MCF 10A (cell line): ENCODE data around the gene CEACAM6. TPM values are rescaled to one million over a fixed set of nuclear protein-coding genes. Genes with fewer than 3 reads are reported as not detected.

Experiments used
- BruUV-seq: library from RNA; stranded (reverse); fragments of 400-500 nt; replicated peaks from 2 replicates; lab custom pipeline; 2021; lab: Mats Ljungman, UMichigan
- CTCF ChIA-PET: fragments of 300-600 bp; sonication (Branson Sonifier 250); formaldehyde crosslinking; extraction: SDS; loops from one replicate; lab custom pipeline; 2021; ENCODE audit warnings: antibody characterized with exemption, inconsistent platforms; lab: Yijun Ruan, JAX
- POLR2A ChIA-PET: fragments of 300-600, 350-650 bp; sonication (Branson Sonifier 250); formaldehyde crosslinking; extraction: SDS; loops from one replicate; lab custom pipeline; 2020; ENCODE audit warnings: antibody characterized with exemption, inconsistent platforms; lab: Yijun Ruan, JAX
- DNase-seq: peaks from one replicate; pipeline ENCODE4 v3.0.0-alpha.2; 2018; ENCODE audit not compliant: unreplicated experiment
- H3K27ac Mint-ChIP-seq: one replicate; pipeline ENCODE4 v1.8.0; 2022; ENCODE audit warnings: mild to moderate bottlenecking, low read depth, mixed read lengths; ENCODE audit not compliant: unreplicated experiment
- H3K27me3 Mint-ChIP-seq: one replicate; pipeline ENCODE4 v1.8.0; 2022; ENCODE audit warnings: mixed read lengths; ENCODE audit not compliant: insufficient read depth, unreplicated experiment
- H3K36me3 Mint-ChIP-seq: one replicate; pipeline ENCODE4 v1.8.0; 2022; ENCODE audit warnings: mild to moderate bottlenecking, moderate library complexity, mixed read lengths; ENCODE audit not compliant: insufficient read depth, unreplicated experiment
- H3K4me1 Mint-ChIP-seq: one replicate; pipeline ENCODE4 v1.8.0; 2022; ENCODE audit warnings: mixed read lengths; ENCODE audit not compliant: insufficient read depth, unreplicated experiment
- H3K4me3 Mint-ChIP-seq: one replicate; pipeline ENCODE4 v1.8.0; 2022; ENCODE audit warnings: mild to moderate bottlenecking, moderate library complexity, mixed read lengths; ENCODE audit not compliant: unreplicated experiment
- H3K9me3 Mint-ChIP-seq: one replicate; pipeline ENCODE4 v1.8.0; 2022; ENCODE audit warnings: mixed read lengths; ENCODE audit not compliant: unreplicated experiment
- intact Hi-C: fragments of 100-400 bp; cut with micrococcal nuclease; formaldehyde crosslinking; loops from 2 replicates; pipeline ENCODE4 v1.14.1; 2022
- total RNA-seq: library from RNA; stranded (reverse); gene quantifications from 2 replicates; pipeline ENCODE4 v1.2.3, GENCODE V29; 2022
- TF ChIP-seq, protein P1 (sequence below): fragments of 200-600 bp; IDR thresholded peaks from one replicate; pipeline ENCODE4 v1.8.0; 2022; ENCODE audit warnings: antibody characterized with exemption, mild to moderate bottlenecking; ENCODE audit not compliant: unreplicated experiment

Gene CEACAM6
- total RNA-seq, 1 experiment from 2014 or later, result not detected

DNA sequence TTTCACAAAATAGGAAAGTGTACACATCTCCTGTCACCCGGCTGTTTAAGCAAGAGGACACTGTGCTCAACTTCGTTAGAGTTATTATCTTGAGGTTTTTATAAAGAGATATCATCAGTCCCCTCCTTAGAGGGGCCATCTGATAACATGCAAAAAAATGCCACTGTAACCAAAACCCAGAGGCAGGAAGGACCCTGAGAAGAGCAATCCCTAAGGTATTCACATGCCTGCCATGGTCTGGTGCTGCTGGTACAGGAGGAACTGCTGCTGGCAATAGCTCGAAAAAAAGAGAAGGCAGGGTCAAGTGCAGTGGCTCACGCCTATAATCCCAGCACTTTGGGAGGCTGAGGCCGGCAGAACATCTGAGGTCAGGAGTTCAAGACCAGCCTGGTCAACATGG is 28.3 kb downstream of the CEACAM6 start:
- no peaks in the 10 kb centered on the region for H3K36me3 Mint-ChIP-seq
- no peak overlapping the region for H3K4me3 Mint-ChIP-seq
- CTCF ChIA-PET, result interaction anchor here (0.5 to 4.1 kb wide), 9 partner anchors 9 to 186 kb away, joined by 3 to 35 read pairs (median 7); partner anchors contain the start of gene CEACAM3
- no peak for DNase-seq
- POLR2A ChIA-PET, result no interaction called here
- peaks cover 81% of the 10 kb centered on the region for H3K27me3 Mint-ChIP-seq
- H3K9me3 Mint-ChIP-seq, result no peaks in the 10 kb centered on the region
- intact Hi-C loops, result loop anchor here (2.0 kb wide), 1 partner anchor 77 kb away; no protein-coding TSS in a partner anchor
- TF ChIP-seq, protein P1, sequence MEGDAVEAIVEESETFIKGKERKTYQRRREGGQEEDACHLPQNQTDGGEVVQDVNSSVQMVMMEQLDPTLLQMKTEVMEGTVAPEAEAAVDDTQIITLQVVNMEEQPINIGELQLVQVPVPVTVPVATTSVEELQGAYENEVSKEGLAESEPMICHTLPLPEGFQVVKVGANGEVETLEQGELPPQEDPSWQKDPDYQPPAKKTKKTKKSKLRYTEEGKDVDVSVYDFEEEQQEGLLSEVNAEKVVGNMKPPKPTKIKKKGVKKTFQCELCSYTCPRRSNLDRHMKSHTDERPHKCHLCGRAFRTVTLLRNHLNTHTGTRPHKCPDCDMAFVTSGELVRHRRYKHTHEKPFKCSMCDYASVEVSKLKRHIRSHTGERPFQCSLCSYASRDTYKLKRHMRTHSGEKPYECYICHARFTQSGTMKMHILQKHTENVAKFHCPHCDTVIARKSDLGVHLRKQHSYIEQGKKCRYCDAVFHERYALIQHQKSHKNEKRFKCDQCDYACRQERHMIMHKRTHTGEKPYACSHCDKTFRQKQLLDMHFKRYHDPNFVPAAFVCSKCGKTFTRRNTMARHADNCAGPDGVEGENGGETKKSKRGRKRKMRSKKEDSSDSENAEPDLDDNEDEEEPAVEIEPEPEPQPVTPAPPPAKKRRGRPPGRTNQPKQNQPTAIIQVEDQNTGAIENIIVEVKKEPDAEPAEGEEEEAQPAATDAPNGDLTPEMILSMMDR, result no peak
- no TSS peak for BruUV-seq
- peaks cover 5% of the 10 kb centered on the region for H3K4me1 Mint-ChIP-seq
- no peak overlapping the region for H3K27ac Mint-ChIP-seq

DNA sequence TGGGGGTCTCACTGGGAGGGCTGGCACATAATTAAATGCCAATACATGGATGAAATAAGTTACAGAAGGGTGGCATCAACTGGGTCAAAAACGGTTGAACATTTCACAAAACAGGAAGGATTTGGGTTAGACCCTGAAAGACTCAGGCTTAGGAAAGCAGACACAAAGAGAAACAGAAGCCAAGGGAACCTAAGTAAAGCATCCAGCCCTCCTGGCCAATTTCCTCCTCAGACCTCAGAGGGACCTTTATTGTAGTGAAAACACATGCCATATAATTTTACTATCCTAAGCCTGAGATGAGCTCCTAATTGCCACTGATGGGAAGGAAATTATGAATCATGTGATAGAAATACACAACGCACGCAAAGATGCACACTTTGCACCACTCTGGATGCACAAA is 29.0 kb downstream of the CEACAM6 start:
- CTCF ChIA-PET, result interaction anchor here (0.7 to 4.1 kb wide), 16 partner anchors 8 to 196 kb away, joined by 3 to 35 read pairs (median 5); partner anchors contain the start of gene CEACAM3

DNA sequence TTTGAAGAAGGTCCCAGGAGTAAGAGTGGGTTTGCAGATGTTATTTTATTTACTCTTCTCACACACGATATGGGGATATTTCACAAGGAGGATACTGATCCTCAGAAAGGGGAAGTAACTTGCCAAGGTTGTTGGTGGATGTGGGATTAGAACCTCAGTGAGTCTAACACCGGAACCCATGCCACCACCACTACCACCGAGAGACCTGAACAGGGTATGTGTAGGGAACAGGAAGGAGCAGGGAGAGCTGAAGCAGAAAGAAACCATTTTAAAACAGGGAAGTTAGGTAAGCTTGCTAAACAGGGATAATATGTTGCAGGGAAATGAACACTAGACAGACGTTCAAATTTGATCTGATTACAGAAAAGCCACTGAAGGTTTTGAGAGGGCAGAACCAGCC is 29.4 kb downstream of the CEACAM6 start:
- TF ChIP-seq, protein P1, result no peak
- CTCF ChIA-PET, result interaction anchor here (0.5 to 4.1 kb wide), 21 partner anchors 8 to 668 kb away, joined by 3 to 35 read pairs (median 5); partner anchors contain the start of genes CEACAM3 and CEACAM6
- peaks cover 87% of the 10 kb centered on the region for H3K27me3 Mint-ChIP-seq
- no peaks in the 10 kb centered on the region for H3K36me3 Mint-ChIP-seq
- H3K4me3 Mint-ChIP-seq, result no peak overlapping the region
- no peak overlapping the region for H3K27ac Mint-ChIP-seq
- POLR2A ChIA-PET, result no interaction called here
- BruUV-seq, result no TSS peak
- intact Hi-C loops, result loop anchor here (1.0 to 5.0 kb wide), 3 partner anchors 31 to 142 kb away; no protein-coding TSS in a partner anchor
- peaks cover 5% of the 10 kb centered on the region for H3K4me1 Mint-ChIP-seq
- H3K9me3 Mint-ChIP-seq, result no peaks in the 10 kb centered on the region
- DNase-seq, result no peak

More for the DNA sequence above, 29.0 kb downstream of the CEACAM6 start:
- no TSS peak for BruUV-seq
- Mint-ChIP-seq H3K4me1 (peaks cover 5% of the 10 kb centered on the region), H3K27ac (no peak overlapping the region), H3K27me3 (peaks cover 87% of the 10 kb centered on the region), H3K4me3 (no peak overlapping the region), H3K9me3 (no peaks in the 10 kb centered on the region), H3K36me3 (no peaks in the 10 kb centered on the region)
- TF ChIP-seq, protein P1, result no peak
- no peak for DNase-seq
- POLR2A ChIA-PET, result no interaction called here
- intact Hi-C loops, result loop anchor here (2.0 kb wide), 1 partner anchor 78 kb away; no protein-coding TSS in a partner anchor

DNA sequence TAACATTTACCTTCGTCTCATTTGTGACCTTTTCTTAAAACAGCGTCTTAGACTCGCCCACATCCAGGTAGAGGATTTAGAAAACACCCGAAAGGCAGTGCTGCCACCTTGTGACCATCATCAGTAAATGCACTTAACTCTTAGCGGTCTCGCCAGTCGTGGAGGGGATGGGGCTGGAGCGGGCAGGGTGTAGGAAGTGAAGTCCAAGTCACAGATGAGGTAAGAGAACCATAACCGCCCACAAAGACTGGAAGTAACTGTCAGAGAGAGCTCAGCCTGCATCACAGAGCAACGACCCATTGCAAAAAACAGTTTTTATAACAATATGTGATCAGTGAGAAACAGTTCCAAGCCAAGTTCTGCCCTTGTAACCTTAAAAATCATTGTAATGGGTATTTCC is 30.3 kb downstream of the CEACAM6 start:
- Mint-ChIP-seq H3K27ac (no peak overlapping the region), H3K27me3 (peaks cover 87% of the 10 kb centered on the region), H3K4me3 (no peak overlapping the region), H3K36me3 (no peaks in the 10 kb centered on the region), H3K4me1 (peaks cover 5% of the 10 kb centered on the region), H3K9me3 (no peaks in the 10 kb centered on the region)
- BruUV-seq, result no TSS peak
- intact Hi-C loops, result loop anchor here (1.0 to 5.0 kb wide), 3 partner anchors 32 to 143 kb away; no protein-coding TSS in a partner anchor
- TF ChIP-seq, protein P1, result peak; percentile 84
- ChIA-PET POLR2A (no interaction called here), CTCF (interaction anchor here (0.6 to 4.1 kb wide), 16 partner anchors 7 to 144 kb away, joined by 3 to 35 read pairs (median 6); partner anchors contain the start of genes CEACAM3 and CEACAM6)
- peak; percentile 87 for DNase-seq
